Activated CD4-positive, alpha-beta T cell treated with anti-CD3 and anti-CD28 coated beads, Interleukin-2, Interleukin-6, amounts not matched to agents 100 ng/mL and 50 ng/mL, durations not matched to agents 16 hours and 8 hours (primary cell): ENCODE results near the gene HDC.

ENCODE experiments used
- DNase-seq: peaks from one replicate; pipeline ENCODE4 v3.0.0-alpha.2; 2020

Gene HDC

DNA sequence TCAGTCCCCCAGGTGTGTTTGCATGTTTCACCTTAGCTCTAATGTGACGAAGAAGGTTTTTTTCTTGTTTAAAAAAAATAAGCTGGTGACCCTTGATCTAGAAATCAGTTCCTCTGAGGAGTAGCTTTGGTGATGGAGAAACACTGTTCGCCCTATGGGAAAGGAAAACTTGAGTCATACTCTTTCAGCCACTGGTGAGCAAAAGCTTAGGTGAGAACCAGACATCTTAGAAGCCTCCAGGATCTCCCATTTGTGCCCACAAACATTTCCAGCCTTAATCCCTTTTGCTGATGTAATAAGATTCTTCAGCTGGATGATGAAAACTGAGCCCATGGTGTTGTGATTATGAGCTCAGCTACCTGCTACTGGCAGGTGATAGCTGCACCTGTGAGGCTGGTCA, 45.7 kb downstream of the HDC start:
- peak; percentile 12 for DNase-seq

DNA sequence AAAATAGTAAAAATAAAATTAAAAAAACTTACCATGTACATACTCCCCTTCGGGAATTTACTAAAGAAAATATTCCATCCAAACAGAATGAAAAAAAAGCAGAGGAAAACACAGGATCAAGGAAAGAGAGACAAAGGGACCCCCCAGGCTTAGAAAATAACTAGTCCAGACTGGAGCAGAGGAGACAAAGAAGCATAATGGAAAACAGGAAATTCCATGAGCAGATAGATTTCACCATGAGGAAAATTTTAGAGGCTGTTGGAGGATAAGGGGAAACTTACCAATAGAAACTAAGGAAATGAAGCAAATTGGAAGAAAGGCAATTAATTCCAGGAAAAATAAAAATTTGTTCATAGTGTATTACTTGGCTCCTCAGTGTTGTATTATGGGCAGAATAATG, 46.8 kb downstream of the HDC start:
- no peak for DNase-seq

- no peak for DNase-seq
Observed at GRCh38 chr15:50218291-50218690, 47.2 kb downstream of the HDC start.

DNA sequence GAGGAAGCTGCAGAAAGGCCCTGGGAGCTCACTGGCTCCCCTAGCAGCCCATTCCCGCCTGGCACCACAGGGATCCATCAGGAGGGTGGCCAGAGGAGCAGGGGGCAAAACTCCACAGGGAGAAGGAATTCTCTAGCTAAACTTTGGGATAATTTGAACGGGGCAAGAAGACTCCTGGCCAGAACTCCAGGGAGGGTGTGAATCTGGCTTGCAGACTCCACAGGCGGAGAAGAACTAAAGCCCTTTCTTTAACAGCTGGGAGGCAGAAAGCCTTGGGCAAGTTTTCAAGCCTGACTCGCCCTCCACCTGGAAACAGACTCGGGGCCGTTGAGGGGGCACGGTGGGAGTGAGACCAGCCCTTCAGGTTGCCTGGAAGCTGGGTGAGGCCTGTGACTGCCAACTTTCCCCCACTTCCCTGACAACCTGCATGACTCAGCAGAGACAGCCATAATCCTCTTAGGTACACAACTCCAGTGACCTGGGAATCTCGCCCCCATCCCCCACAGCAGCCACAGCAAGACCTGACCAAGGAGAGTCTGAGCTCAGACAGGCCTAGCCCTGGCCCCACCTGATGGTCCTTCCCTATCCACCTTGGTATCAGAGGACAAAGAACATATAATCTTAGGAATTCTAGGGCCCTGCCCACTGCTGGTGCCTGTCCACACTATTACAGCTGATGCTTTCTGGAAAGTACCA, 54.9 kb downstream of the HDC start:
- DNase-seq: no peak

GRCh38 chr15:50209809-50210208, 55.7 kb downstream of the HDC start:
- DNase-seq: no peak

DNA sequence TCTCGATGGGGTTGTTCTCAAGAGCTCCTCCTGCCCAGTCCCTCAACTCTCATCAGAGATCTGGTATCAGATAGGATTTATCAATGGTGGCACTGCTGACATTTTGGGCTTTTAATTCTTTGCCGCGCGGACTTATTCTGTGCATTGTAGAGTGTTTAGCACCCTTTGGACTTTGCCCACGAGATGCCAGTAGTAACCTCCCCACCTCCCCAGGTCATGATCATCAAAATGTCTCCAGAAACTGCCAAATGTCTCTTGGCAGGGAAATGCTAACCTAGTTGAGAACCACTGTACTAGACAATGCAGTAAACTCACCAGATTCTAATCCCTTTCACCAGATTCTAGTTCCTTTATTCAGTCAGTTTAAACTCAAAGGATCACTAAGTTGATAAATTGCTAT, 59.5 kb downstream of the HDC start:
- DNase-seq: no peak

GRCh38 chr15:50202003-50202402, 63.5 kb downstream of the HDC start:
- no peak for DNase-seq

DNA sequence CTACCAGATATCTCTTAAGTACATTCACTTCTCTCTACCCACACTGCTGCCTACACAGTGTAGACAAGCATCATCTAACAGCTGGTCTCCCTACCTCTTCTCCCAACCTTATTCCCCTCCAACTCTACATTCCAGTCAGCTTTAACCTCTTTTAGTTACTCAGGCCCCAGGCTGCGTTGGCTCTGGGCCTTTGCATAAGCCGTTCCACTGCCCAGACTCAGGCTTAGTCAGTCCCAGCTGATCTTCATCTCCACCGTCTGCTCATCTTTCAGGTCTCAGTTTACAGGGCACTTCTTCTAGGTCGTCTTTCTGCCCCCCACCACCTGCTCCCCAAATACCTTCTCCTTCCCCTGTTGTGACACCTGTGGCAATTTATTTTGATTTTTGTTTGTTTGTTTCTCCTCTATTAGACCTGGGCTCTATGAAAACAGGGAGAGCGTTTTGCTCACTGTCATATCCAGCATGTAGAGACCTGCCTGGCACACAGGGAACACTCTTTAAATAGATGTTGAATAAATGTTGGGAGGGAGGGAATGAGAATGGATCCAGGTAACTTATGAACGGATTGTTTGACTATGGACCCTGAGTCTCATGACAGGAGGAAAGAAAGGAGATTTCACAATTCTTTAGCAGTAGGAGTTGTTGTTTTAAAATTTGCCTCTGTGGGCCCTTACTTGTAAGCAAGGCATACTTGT, 72.5 kb downstream of the HDC start:
- DNase-seq: no peak

- no peak for DNase-seq
Observed at GRCh38 chr15:50192164-50192563, 73.4 kb downstream of the HDC start.
